ENCODE measurements around the gene TMTC1.

The TMTC1 gene

DNA sequence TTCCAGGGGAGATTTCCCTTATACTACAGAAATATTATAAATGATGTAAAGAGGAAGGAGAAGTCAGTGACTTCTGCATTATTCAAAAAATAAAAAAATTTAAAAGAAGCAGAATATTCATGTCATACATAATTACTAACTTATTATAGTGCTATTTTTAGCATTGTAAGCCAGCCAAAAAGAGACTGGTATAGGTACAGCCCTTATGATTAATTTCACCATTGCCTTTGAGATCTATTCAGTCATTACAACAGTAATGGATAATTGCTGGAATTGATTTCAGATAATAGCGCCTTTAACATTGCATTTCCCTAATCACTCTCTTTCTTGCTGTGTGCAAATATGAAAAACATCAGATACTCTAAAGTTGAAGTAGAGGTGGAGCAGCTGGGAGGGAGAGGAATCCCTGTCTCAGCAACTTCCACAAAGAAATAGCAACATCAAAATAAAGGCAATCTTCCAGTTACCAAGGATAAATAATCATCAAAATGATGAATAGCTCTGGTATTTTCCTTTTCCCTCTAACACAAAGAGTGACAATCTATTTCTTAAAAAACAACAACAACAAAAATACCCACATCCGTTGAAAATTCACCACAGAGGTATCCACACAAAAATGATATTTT is 214.5 kb downstream of the TMTC1 start:
- Histone ChIP-seq H2BK120ac (ENCODE audit: low read depth, low read length) (no peak overlapping the region), H3K4me1 (ENCODE audit: control insufficient read depth, insufficient read depth, low read depth, low read length) (peaks cover 9% of the 10 kb centered on the region), H4K8ac (ENCODE audit: low read length) (no peak overlapping the region), H3K79me1 (replicated peaks; ENCODE audit: low read length, poor library complexity, severe bottlenecking) (no peaks in the 10 kb centered on the region), H2BK5ac (ENCODE audit: low read depth, low read length, poor library complexity, severe bottlenecking) (no peak overlapping the region), H3K27me3 (ENCODE audit: control insufficient read depth in 1 of 2, insufficient read depth in 1 of 2, low read length in 2 of 2) (no peaks in the 10 kb centered on the region), H3K9ac (ENCODE audit: low read length) (peak overlapping the region; percentile 42), H2BK12ac (ENCODE audit: low read length in 2 of 2) (no peak overlapping the region), H3K14ac (ENCODE audit: low read length in 2 of 2) (no peak overlapping the region), H3K18ac (ENCODE audit: low read depth in 1 of 2, low read length in 2 of 2) (no peak overlapping the region), H3K4me3 (ENCODE audit: insufficient read depth in 1 of 2, low read depth in 1 of 2, low read length in 2 of 2) (no peak overlapping the region), H2AFZ (ENCODE audit: low read depth, low read length) (no peak overlapping the region), H2AK5ac (ENCODE audit: low read length, severe bottlenecking) (no peak overlapping the region), H2BK15ac (ENCODE audit: low read depth, poor library complexity, severe bottlenecking) (no peak overlapping the region), H3K36me3 (ENCODE audit: control insufficient read depth in 1 of 2, insufficient read depth in 2 of 2, low read depth in 1 of 2, low read length in 2 of 2) (peaks cover 0 to 35% of the 10 kb centered on the region in 2 experiments), H3K4ac (ENCODE audit: low read depth in 1 of 2, low read length in 2 of 2) (no peak overlapping the region), H4K91ac (ENCODE audit: low read length) (no peak overlapping the region), H3K23ac (ENCODE audit: low read length in 2 of 2) (no peak overlapping the region), H3K4me2 (ENCODE audit: low read length, poor library complexity, severe bottlenecking) (no peak overlapping the region), H3K27ac (ENCODE audit: low read length, poor library complexity, severe bottlenecking) (no peak overlapping the region), H3K9me3 (ENCODE audit: control insufficient read depth, low read length) (no peaks in the 10 kb centered on the region)
- no CpG with 5 or more reads among the region's 2 CpGs for WGBS
- DNase-seq = no peak

DNA sequence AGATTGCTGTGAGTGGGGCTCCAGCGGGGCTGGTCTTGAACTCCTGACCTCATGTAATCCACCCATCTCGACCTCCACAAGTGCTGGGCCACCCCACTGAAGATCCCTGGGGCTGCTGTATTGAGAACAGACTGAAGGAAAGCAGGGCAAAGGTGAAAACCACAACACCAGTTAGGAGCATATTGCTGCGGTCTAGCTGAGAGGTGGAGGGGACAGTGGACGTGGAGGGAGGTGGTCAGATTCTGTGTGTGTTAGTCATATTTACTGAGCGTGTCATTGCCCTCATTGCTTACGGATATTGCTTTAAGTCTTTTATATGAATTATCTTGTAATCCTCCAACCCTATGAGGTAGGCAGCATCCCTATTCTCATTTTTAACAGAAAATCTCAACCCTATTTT is 217.3 kb downstream of the TMTC1 start:
- Histone ChIP-seq H3K14ac (ENCODE audit: low read length in 2 of 2) (peak overlapping the region in 1 of 2 experiments; percentile 3), H3K27me3 (ENCODE audit: control insufficient read depth in 1 of 2, insufficient read depth in 1 of 2, low read length in 2 of 2) (no peaks in the 10 kb centered on the region), H2AK5ac (ENCODE audit: low read length, severe bottlenecking) (no peak overlapping the region), H4K91ac (ENCODE audit: low read length) (no peak overlapping the region), H2BK120ac (ENCODE audit: low read depth, low read length) (no peak overlapping the region), H3K4me2 (ENCODE audit: low read length, poor library complexity, severe bottlenecking) (no peak overlapping the region), H3K23ac (ENCODE audit: low read length in 2 of 2) (no peak overlapping the region), H2BK5ac (ENCODE audit: low read depth, low read length, poor library complexity, severe bottlenecking) (no peak overlapping the region), H3K4ac (ENCODE audit: low read depth in 1 of 2, low read length in 2 of 2) (no peak overlapping the region), H3K4me1 (ENCODE audit: control insufficient read depth, insufficient read depth, low read depth, low read length) (peaks cover 9% of the 10 kb centered on the region), H3K4me3 (ENCODE audit: insufficient read depth in 1 of 2, low read depth in 1 of 2, low read length in 2 of 2) (no peak overlapping the region), H2BK12ac (ENCODE audit: low read length in 2 of 2) (peak overlapping the region in 1 of 2 experiments; percentile 6), H3K36me3 (ENCODE audit: control insufficient read depth in 1 of 2, insufficient read depth in 2 of 2, low read depth in 1 of 2, low read length in 2 of 2) (peaks cover 0 to 19% of the 10 kb centered on the region in 2 experiments), H3K9ac (ENCODE audit: low read length) (no peak overlapping the region), H2AFZ (ENCODE audit: low read depth, low read length) (no peak overlapping the region), H3K18ac (ENCODE audit: low read depth in 1 of 2, low read length in 2 of 2) (peak overlapping the region in 1 of 2 experiments; percentile 84), H4K8ac (ENCODE audit: low read length) (peak overlapping the region; percentile 65), H2BK15ac (ENCODE audit: low read depth, poor library complexity, severe bottlenecking) (no peak overlapping the region), H3K79me1 (replicated peaks; ENCODE audit: low read length, poor library complexity, severe bottlenecking) (no peaks in the 10 kb centered on the region), H3K27ac (ENCODE audit: low read length, poor library complexity, severe bottlenecking) (no peak overlapping the region), H3K9me3 (ENCODE audit: control insufficient read depth, low read length) (no peaks in the 10 kb centered on the region)
- peak; percentile 90 for DNase-seq
- 0% methylated on average over 2 of the region's 6 CpGs for WGBS

DNA sequence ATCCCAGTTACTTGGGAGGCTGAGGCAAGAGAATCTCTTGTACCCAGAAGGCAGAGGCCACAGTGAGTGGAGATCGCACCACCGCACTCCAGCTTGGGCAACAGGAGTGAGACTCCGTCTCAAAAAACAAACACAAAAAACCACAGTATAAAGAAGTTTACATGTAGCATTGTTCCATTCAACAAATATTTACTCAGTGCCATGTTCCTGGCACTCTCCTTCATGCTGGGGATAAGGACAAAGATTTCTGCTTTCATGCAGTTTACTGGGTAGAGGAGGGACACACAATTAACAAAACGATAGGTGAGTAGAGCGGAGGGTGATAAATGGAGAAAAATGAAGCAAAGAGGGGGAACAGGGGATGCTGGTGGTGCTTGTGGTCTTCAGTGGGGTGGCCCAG is 218.0 kb downstream of the TMTC1 start:
- Histone ChIP-seq H4K91ac (ENCODE audit: low read length) (peak overlapping the region; percentile 6), H3K4me3 (ENCODE audit: insufficient read depth in 1 of 2, low read depth in 1 of 2, low read length in 2 of 2) (no peak overlapping the region), H2BK120ac (ENCODE audit: low read depth, low read length) (no peak overlapping the region), H4K8ac (ENCODE audit: low read length) (no peak overlapping the region), H3K23ac (ENCODE audit: low read length in 2 of 2) (no peak overlapping the region), H3K4ac (ENCODE audit: low read depth in 1 of 2, low read length in 2 of 2) (no peak overlapping the region), H3K79me1 (replicated peaks; ENCODE audit: low read length, poor library complexity, severe bottlenecking) (no peaks in the 10 kb centered on the region), H2BK12ac (ENCODE audit: low read length in 2 of 2) (peak overlapping the region in 1 of 2 experiments; percentile 73), H3K27me3 (ENCODE audit: control insufficient read depth in 1 of 2, insufficient read depth in 1 of 2, low read length in 2 of 2) (no peaks in the 10 kb centered on the region), H2AK5ac (ENCODE audit: low read length, severe bottlenecking) (no peak overlapping the region), H3K9me3 (ENCODE audit: control insufficient read depth, low read length) (no peaks in the 10 kb centered on the region), H3K18ac (ENCODE audit: low read depth in 1 of 2, low read length in 2 of 2) (peak overlapping the region in 1 of 2 experiments; percentile 84), H2BK15ac (ENCODE audit: low read depth, poor library complexity, severe bottlenecking) (no peak overlapping the region), H3K9ac (ENCODE audit: low read length) (no peak overlapping the region), H3K27ac (ENCODE audit: low read length, poor library complexity, severe bottlenecking) (no peak overlapping the region), H3K36me3 (ENCODE audit: control insufficient read depth in 1 of 2, insufficient read depth in 2 of 2, low read depth in 1 of 2, low read length in 2 of 2) (peaks cover 0 to 12% of the 10 kb centered on the region in 2 experiments), H3K4me2 (ENCODE audit: low read length, poor library complexity, severe bottlenecking) (no peak overlapping the region), H2AFZ (ENCODE audit: low read depth, low read length) (no peak overlapping the region), H2BK5ac (ENCODE audit: low read depth, low read length, poor library complexity, severe bottlenecking) (no peak overlapping the region), H3K14ac (ENCODE audit: low read length in 2 of 2) (peak overlapping the region in 1 of 2 experiments; percentile 3), H3K4me1 (ENCODE audit: control insufficient read depth, insufficient read depth, low read depth, low read length) (peaks cover 9% of the 10 kb centered on the region)
- no peak for DNase-seq
- WGBS = 84% methylated on average over 5 of the region's 5 CpGs

DNA sequence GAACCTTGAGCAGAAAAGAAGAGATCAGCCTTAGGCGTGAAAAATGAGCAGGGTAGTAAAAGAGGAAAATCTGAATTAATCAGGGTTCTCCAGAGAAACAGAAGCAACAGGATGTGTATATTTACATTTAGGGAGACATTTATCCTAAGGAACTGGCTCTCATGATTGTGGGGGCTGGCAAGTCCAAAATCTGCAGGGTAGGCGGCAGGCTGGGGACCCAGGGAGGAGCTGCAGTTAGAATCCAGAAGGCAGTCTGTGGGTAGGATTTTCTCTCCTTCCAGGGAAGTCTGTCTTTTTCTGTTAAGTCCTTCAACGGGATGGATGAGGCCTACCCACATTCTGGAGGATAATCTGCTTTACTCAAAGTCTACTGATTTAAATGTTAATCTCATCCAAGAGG is 218.8 kb downstream of the TMTC1 start:
- H4K91ac ChIP-seq (ENCODE audit: low read length) = no peak overlapping the region
- H2AK5ac ChIP-seq (ENCODE audit: low read length, severe bottlenecking) = no peak overlapping the region
- H3K9ac ChIP-seq (ENCODE audit: low read length) = no peak overlapping the region
- no peak overlapping the region for H3K18ac ChIP-seq (ENCODE audit: low read depth in 1 of 2, low read length in 2 of 2)
- H4K8ac ChIP-seq (ENCODE audit: low read length) = no peak overlapping the region
- no peak overlapping the region for H3K4me2 ChIP-seq (ENCODE audit: low read length, poor library complexity, severe bottlenecking)
- no peak overlapping the region for H3K4ac ChIP-seq (ENCODE audit: low read depth in 1 of 2, low read length in 2 of 2)
- no peak overlapping the region for H3K4me3 ChIP-seq (ENCODE audit: insufficient read depth in 1 of 2, low read depth in 1 of 2, low read length in 2 of 2)
- no peak overlapping the region for H3K14ac ChIP-seq (ENCODE audit: low read length in 2 of 2)
- H2BK15ac ChIP-seq (ENCODE audit: low read depth, poor library complexity, severe bottlenecking) = no peak overlapping the region
- no peak overlapping the region for H3K23ac ChIP-seq (ENCODE audit: low read length in 2 of 2)
- H3K79me1 ChIP-seq (replicated peaks; ENCODE audit: low read length, poor library complexity, severe bottlenecking) = no peaks in the 10 kb centered on the region
- no peak for DNase-seq
- H2BK5ac ChIP-seq (ENCODE audit: low read depth, low read length, poor library complexity, severe bottlenecking) = no peak overlapping the region
- H2BK12ac ChIP-seq (ENCODE audit: low read length in 2 of 2) = no peak overlapping the region
- H3K27ac ChIP-seq (ENCODE audit: low read length, poor library complexity, severe bottlenecking) = no peak overlapping the region
- H3K27me3 ChIP-seq (ENCODE audit: control insufficient read depth in 1 of 2, insufficient read depth in 1 of 2, low read length in 2 of 2) = no peaks in the 10 kb centered on the region
- WGBS = 100% methylated on average over 2 of the region's 3 CpGs
- peaks cover 9% of the 10 kb centered on the region for H3K4me1 ChIP-seq (ENCODE audit: control insufficient read depth, insufficient read depth, low read depth, low read length)
- no peak overlapping the region for H2AFZ ChIP-seq (ENCODE audit: low read depth, low read length)
- H3K36me3 ChIP-seq (ENCODE audit: control insufficient read depth in 1 of 2, insufficient read depth in 2 of 2, low read depth in 1 of 2, low read length in 2 of 2) = peaks cover 0 to 12% of the 10 kb centered on the region in 2 experiments
- H3K9me3 ChIP-seq (ENCODE audit: control insufficient read depth, low read length) = no peaks in the 10 kb centered on the region
- H2BK120ac ChIP-seq (ENCODE audit: low read depth, low read length) = no peak overlapping the region

All from mesenchymal stem cell (in vitro differentiated cells and primary cell).